Measurements from ENCODE around the gene EPHB3. TPM values are rescaled to one million over a fixed set of nuclear protein-coding genes. Genes with fewer than 3 reads are reported as not detected.

Gene EPHB3
- total and polyA plus RNA-seq, 2 experiments from 2014 or later, result 142 to 170 TPM

GRCh38 chr3:184630861-184631471 lies 69.4 kb downstream of the EPHB3 start:
- Histone ChIP-seq H3K4me3 (no peak overlapping the region), H3K27ac (peak overlapping the region; percentile 85), H3K9me3 (ENCODE audit: low read depth) (no peaks in the 10 kb centered on the region), H3K36me3 (no peaks in the 10 kb centered on the region), H3K4me1 (ENCODE audit: low read depth) (peaks cover 73% of the 10 kb centered on the region), H3K27me3 (no peaks in the 10 kb centered on the region)
- TF ChIP-seq CTCF (IDR thresholded peaks at IDR 0.05; ENCODE audit: low read depth, low read length), result no peak
- no peak for DNase-seq (ENCODE audit: low read depth in 1 of 2, low spot score in 1 of 2)

- peaks cover 77% of the 10 kb centered on the region for H3K4me1 ChIP-seq (ENCODE audit: low read depth)
- H3K27ac ChIP-seq, result peak overlapping the region; percentile 85
- no peak for DNase-seq (ENCODE audit: low read depth in 1 of 2, low spot score in 1 of 2)
- no peak for TF ChIP-seq CTCF (IDR thresholded peaks at IDR 0.05; ENCODE audit: low read depth, low read length)
- no peaks in the 10 kb centered on the region for H3K36me3 ChIP-seq
- H3K4me3 ChIP-seq, result no peak overlapping the region
- no peaks in the 10 kb centered on the region for H3K9me3 ChIP-seq (ENCODE audit: low read depth)
- H3K27me3 ChIP-seq, result no peaks in the 10 kb centered on the region
Measured at GRCh38 chr3:184631472-184631861, 69.9 kb downstream of the EPHB3 start.

Other genes starting within 250 kb of the EPHB3 start
- gene EIF4G1, start 247.2 kb upstream of the EPHB3 start, total RNA-seq, result 269 and 275 TPM in 2 replicates
- gene EIF4G1, start 247.2 kb upstream of the EPHB3 start, polyA plus RNA-seq, result 166 and 184 TPM in 2 replicates
- gene FAM131A, start 224.2 kb upstream of the EPHB3 start, total RNA-seq, result 22.1 and 34.3 TPM in 2 replicates
- 9.6 and 16.0 TPM in 2 replicates for gene FAM131A, start 224.2 kb upstream of the EPHB3 start, polyA plus RNA-seq
- 13.1 and 18.4 TPM in 2 replicates for gene CLCN2, start 200.2 kb upstream of the EPHB3 start, total RNA-seq
- gene CLCN2, start 200.2 kb upstream of the EPHB3 start, polyA plus RNA-seq, result 10.3 and 12.3 TPM in 2 replicates
- gene POLR2H, start 200.1 kb upstream of the EPHB3 start, total RNA-seq, result 112 and 122 TPM in 2 replicates
- 96.2 and 107 TPM in 2 replicates for gene POLR2H, start 200.1 kb upstream of the EPHB3 start, polyA plus RNA-seq
- 3.0 and 3.1 TPM in 2 replicates for gene THPO, start 183.6 kb upstream of the EPHB3 start, total RNA-seq
- 3.1 and 3.5 TPM in 2 replicates for gene THPO, start 183.6 kb upstream of the EPHB3 start, polyA plus RNA-seq
- 16.0 and 33.0 TPM in 2 replicates for gene CHRD, start 181.7 kb upstream of the EPHB3 start, total RNA-seq
- 10.8 and 20.4 TPM in 2 replicates for gene CHRD, start 181.7 kb upstream of the EPHB3 start, polyA plus RNA-seq
- 200 and 255 TPM in 2 replicates for gene MAGEF1, start 150.3 kb downstream of the EPHB3 start, total RNA-seq
- 236 and 249 TPM in 2 replicates for gene MAGEF1, start 150.3 kb downstream of the EPHB3 start, polyA plus RNA-seq

Measured in cardiac muscle cell (in vitro differentiated cells and primary cell).